ENCODE data around the gene PCGF3.
"Not testable (repeated sequence)": the region's sequence is repeated elsewhere in the genome, so short reads cannot be mapped to it uniquely, and the experiment has no call there.

Gene PCGF3

DNA sequence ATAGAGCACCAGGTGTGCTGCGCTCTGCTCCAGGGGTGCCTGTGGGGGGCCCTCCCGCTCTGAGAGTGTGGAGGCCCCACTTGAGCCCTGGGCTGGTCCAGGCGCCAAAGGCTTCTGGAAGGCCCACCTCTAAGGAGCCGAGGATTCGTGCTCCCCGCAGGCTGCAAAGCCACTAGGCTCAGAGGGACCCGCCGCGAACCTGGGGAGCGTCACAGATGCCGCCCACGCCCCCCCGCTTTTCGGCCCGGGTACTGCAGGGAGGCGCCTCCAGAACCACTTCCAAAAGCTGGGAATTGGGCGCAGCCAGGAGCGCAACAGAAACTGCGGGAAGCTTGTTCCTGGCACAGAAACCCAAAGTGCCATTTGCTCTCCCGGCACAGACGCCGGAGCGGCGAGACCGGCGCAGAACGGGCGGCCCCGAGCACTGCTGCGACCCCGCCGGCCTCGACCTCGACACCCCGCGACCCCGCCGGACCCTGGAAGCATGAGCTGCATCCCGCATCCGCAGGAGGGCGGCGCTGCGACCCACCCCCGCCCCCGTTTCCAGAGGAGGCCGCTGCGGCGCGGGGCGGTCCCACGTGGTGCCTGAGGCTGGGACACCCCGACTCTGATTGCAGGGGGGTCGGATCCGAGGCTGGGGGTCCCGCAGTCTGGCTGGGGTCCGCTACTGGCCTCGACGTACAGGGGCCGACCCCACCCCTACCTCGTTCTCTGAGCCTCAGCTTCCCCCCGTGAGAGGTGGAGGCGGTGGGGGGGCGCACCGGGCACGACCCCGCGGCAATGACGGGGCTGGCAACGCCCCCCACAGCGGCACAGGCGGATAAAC lies 89.5 kb downstream of the PCGF3 start:
- Mint-ChIP-seq H3K4me1 (ENCODE audit: low read depth) (peaks cover 30% of the 10 kb centered on the region), H3K27me3 (peaks cover 18% of the 10 kb centered on the region), H3K27ac (no peak overlapping the region), H3K4me3 (peak overlapping the region; percentile 66), H3K36me3 (no peaks in the 10 kb centered on the region), H3K9me3 (ENCODE audit: low read depth) (no peaks in the 10 kb centered on the region)

DNA sequence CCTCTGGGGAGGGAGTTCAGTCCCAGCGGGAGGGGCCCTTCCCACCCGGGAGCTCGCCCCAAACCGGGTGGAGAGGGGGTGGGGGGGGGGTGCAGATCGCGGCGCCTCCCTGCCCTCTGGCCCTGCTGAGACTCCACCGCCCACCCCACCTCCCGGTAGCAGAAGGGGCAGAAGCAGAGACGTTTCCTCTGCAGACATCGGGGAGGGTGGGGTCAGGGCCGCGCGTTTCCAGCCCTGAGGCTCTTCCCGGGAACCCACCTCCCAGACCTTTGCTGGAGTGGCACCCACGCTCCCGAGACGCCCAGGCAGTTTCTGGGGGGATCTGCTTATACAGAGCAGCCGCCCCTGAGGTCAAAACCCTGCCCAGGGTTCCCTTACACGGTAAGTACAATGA lies 90.1 kb downstream of the PCGF3 start:
- Mint-ChIP-seq H3K9me3 (ENCODE audit: low read depth) (no peaks in the 10 kb centered on the region), H3K27ac (no peak overlapping the region), H3K4me1 (ENCODE audit: low read depth) (peaks cover 30% of the 10 kb centered on the region), H3K36me3 (no peaks in the 10 kb centered on the region), H3K27me3 (peaks cover 18% of the 10 kb centered on the region), H3K4me3 (no peak overlapping the region)

DNA sequence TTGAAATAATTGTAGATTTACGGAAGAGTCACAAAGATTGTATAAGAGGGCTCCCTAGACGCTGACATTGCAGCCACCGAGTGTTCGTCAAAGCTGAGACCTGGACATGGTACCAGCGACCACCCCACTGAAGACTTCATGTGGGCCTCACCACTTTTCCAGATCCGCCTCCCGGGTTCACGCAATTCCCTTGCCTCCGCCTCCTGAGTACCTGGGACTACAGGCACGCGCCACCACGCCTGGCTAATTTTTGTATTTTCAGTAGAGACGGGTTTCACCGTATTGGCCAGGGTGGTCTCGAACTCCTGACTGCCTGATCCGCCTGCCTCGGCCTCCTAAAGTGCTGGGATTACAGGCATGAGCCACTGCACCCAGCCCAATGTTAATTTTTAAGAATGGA lies 90.6 kb downstream of the PCGF3 start:
- peak overlapping the region; percentile 7 for H3K4me3 Mint-ChIP-seq

DNA sequence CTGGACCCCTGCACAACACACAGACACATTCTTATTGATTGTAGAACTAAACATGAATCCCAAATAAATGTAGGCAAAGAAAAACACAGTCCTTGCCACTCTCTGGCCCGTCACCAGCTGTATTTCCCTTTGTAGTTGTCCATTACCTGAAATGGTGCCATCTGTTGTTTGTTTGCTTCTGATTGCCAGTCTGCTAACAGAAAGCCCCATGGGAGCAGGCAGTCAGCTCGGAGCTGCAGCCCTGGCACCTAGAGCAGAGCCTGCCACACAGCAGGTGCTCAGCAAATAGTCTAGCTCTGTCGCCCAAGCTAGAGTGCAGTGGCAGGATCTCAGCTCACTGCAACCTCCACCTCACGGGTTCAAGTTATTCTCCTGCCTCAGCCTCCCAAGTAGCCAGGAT lies 91.4 kb downstream of the PCGF3 start:
- peaks cover 30% of the 10 kb centered on the region for H3K4me1 Mint-ChIP-seq (ENCODE audit: low read depth)
- peaks cover 4% of the 10 kb centered on the region for H3K36me3 Mint-ChIP-seq
- peaks cover 23% of the 10 kb centered on the region for H3K27me3 Mint-ChIP-seq
- H3K27ac Mint-ChIP-seq, result no peak overlapping the region
- no peak overlapping the region for H3K4me3 Mint-ChIP-seq
- no peaks in the 10 kb centered on the region for H3K9me3 Mint-ChIP-seq (ENCODE audit: low read depth)

More for the DNA sequence above, 90.6 kb downstream of the PCGF3 start:
- peaks cover 30% of the 10 kb centered on the region for H3K4me1 Mint-ChIP-seq (ENCODE audit: low read depth)
- H3K9me3 Mint-ChIP-seq (ENCODE audit: low read depth), result no peaks in the 10 kb centered on the region
- peaks cover 18% of the 10 kb centered on the region for H3K27me3 Mint-ChIP-seq
- H3K36me3 Mint-ChIP-seq, result no peaks in the 10 kb centered on the region
- no peak overlapping the region for H3K27ac Mint-ChIP-seq

DNA sequence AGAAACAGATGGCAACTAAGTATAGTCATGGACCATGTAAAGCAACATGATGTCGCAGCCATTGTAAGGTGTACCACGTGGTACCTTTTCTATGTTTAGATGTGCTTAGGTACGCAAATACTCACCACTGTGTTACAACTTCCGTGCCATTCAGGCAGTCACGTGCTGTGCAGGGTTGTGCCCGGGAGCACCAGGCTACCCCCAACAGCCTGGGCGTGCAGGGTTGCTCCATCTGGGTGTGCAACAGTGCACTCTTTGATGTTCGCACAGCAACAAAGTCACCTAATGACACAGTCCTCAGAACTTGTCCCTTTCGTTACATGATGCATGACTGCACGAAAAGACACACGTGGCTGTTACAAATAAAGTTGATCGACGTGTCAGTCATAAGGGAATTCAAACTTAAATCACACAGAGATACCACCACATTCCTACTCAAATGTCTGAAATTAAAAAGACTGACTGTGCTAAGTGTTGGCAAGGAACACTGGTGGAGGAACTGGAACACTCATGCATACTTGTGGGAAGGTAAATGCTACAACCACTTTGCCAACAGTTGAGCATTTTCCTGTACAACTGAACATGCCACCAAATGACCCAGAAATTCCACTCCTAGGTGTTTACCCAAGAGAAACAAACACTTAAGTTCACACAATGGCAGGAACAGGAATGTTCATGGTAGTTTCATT lies 95.9 kb downstream of the PCGF3 start:
- Mint-ChIP-seq H3K9me3 (ENCODE audit: low read depth) (no peaks in the 10 kb centered on the region), H3K4me1 (ENCODE audit: low read depth) (peaks cover 11% of the 10 kb centered on the region), H3K4me3 (no peak overlapping the region), H3K27me3 (peaks cover 16% of the 10 kb centered on the region), H3K27ac (no peak overlapping the region), H3K36me3 (peaks cover 4% of the 10 kb centered on the region)

DNA sequence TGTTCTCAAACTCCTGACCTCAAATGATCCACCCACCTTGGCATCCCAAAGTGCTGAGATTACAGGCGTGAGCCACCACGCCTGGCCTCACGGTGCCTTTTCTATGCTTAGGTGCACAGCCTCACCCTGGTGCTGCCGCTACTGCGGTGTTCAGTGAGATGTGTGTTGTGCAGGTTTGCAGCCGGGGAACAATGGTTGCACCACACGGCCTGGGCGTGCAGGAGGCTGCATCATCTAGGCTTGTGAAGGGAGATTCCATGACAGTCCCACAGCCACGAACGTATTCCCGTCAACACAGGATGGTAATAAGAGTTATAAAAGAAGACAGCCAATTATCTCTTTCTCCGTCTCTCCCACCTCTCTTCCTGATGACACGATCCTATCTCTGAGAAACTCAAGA lies 98.3 kb downstream of the PCGF3 start:
- Mint-ChIP-seq H3K27ac (no peak overlapping the region), H3K4me1 (ENCODE audit: low read depth) (peaks cover 7% of the 10 kb centered on the region), H3K36me3 (peaks cover 4% of the 10 kb centered on the region), H3K27me3 (peaks cover 16% of the 10 kb centered on the region), H3K4me3 (no peak overlapping the region), H3K9me3 (ENCODE audit: low read depth) (no peaks in the 10 kb centered on the region)

DNA sequence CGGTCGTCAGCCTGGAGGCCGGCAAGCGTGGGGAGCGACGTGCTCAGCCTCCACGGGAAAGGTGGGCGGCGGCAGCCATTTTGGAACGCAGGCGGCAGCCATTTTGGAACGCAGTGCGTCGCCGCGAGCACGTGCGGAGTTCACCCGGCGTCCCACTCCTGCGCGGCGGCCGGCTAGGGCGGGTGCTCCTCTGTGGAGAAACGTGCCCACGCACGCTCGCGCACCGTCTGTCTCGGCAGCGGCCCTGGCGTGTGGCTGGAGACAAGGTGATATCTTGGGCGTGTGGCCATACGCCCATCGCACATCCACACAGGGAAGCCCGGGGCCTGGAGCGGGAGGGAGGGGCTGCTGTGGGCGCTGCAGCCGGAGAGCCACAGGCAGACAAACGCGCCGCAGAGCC lies 99.2 kb downstream of the PCGF3 start:
- no peaks in the 10 kb centered on the region for H3K9me3 Mint-ChIP-seq (ENCODE audit: low read depth)
- peaks cover 16% of the 10 kb centered on the region for H3K27me3 Mint-ChIP-seq
- H3K36me3 Mint-ChIP-seq, result peaks cover 4% of the 10 kb centered on the region
- H3K4me1 Mint-ChIP-seq (ENCODE audit: low read depth), result peaks cover 2% of the 10 kb centered on the region
- no peak overlapping the region for H3K27ac Mint-ChIP-seq
- H3K4me3 Mint-ChIP-seq, result no peak overlapping the region

DNA sequence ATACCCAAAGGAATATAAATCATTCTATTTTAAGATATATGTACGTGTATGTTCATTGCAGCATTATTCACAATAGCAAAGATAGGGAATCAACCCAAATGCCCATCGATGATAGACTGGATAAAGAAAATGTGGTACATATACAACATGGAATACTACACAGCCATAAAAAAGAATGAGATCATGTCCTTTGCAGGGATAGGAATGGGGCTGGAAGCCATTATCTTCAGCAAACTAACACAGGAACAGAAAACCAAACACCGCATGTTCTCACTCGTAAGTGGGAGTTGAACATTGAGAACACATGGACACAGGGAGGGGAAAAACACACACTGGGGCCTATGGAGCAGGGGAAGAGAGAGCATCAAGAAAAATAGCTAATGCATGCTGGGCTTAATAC lies 101.3 kb downstream of the PCGF3 start:
- not testable (repeated sequence) for H3K4me3 Mint-ChIP-seq; H3K36me3 Mint-ChIP-seq; H3K9me3 Mint-ChIP-seq (ENCODE audit: low read depth); H3K4me1 Mint-ChIP-seq (ENCODE audit: low read depth); H3K27ac Mint-ChIP-seq
- peaks cover 15% of the 10 kb centered on the region for H3K27me3 Mint-ChIP-seq

DNA sequence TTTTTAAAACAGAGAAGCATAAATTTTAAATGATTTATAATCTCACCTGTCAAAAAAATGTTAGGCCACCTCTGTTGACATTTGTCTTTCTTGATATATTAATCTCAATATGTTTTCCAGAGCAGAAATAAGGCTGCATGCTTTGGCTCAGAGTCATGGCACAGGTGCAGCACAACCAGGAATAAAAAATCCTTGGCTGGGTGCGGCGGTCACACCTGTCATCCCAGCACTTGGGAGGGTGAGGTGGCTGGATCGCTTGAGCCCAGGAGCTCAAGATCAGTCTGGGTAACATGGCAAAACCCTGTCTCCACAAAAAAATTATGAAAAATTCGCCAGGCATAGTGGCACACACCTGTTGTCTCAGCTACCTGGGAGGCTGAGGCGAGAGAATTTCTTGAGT lies 102.2 kb downstream of the PCGF3 start:
- Mint-ChIP-seq H3K27ac (no peak overlapping the region), H3K9me3 (ENCODE audit: low read depth) (no peaks in the 10 kb centered on the region), H3K4me3 (no peak overlapping the region), H3K27me3 (peaks cover 17% of the 10 kb centered on the region), H3K36me3 (no peaks in the 10 kb centered on the region), H3K4me1 (ENCODE audit: low read depth) (no peaks in the 10 kb centered on the region)

DNA sequence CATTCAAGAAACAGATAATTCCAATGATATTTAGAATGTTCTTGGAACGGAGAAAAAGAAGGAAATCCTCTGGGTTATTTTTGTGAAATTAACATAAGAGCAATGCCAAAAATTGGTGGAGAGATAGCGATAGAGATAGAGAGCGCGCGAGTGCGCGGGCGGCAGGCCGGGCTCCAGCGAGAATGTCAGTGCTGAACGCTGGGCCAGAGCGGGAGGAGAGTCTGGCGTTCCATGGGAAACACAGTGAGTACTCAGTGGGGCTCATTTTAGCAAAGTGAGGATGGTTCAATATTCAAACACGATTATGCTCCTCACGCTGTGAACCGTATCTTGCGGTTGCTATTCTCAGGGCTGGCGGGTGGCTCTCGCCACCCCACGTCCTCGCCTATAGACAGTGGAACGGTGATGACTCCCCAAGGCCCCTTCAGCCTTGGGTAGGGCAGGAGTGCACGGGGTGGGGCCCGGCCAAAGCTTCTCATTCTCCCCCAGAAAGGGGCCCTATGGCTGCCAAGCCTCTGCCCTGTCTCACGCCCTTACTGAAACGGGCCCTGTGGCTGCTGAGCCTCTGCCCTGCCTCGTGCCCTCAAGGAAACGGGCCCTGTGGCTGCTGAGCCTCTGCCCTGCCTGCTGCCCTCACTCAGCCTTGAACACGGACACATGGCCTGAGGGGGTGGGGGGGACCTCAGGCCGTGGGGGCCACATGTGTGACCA lies 103.4 kb downstream of the PCGF3 start:
- no peaks in the 10 kb centered on the region for H3K9me3 Mint-ChIP-seq (ENCODE audit: low read depth)
- no peak overlapping the region for H3K27ac Mint-ChIP-seq
- no peaks in the 10 kb centered on the region for H3K36me3 Mint-ChIP-seq
- peaks cover 21% of the 10 kb centered on the region for H3K27me3 Mint-ChIP-seq
- no peak overlapping the region for H3K4me3 Mint-ChIP-seq
- H3K4me1 Mint-ChIP-seq (ENCODE audit: low read depth), result no peaks in the 10 kb centered on the region

DNA sequence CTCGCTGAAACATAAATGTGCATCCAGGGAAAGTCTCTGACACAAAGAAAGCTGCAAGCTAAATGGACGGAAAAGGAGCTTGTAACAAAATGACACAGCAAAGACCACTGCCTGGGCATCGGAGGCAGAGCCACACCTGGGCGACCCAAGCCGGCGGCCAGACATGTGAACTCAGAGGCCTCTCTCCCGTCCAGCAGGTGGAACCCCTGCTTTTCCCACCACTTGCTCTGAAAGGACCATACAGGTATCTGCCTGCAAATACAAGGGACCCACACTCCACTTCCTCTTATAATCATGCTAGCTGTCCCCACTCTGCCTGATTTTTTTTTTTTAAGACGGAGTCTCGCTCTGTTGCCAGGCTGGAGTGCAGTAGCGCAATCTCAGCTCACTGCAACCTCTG lies 108.3 kb downstream of the PCGF3 start:
- Mint-ChIP-seq H3K9me3 (ENCODE audit: low read depth) (no peaks in the 10 kb centered on the region), H3K4me3 (no peak overlapping the region), H3K27me3 (peaks cover 24% of the 10 kb centered on the region), H3K27ac (no peak overlapping the region), H3K4me1 (ENCODE audit: low read depth) (no peaks in the 10 kb centered on the region), H3K36me3 (no peaks in the 10 kb centered on the region)

DNA sequence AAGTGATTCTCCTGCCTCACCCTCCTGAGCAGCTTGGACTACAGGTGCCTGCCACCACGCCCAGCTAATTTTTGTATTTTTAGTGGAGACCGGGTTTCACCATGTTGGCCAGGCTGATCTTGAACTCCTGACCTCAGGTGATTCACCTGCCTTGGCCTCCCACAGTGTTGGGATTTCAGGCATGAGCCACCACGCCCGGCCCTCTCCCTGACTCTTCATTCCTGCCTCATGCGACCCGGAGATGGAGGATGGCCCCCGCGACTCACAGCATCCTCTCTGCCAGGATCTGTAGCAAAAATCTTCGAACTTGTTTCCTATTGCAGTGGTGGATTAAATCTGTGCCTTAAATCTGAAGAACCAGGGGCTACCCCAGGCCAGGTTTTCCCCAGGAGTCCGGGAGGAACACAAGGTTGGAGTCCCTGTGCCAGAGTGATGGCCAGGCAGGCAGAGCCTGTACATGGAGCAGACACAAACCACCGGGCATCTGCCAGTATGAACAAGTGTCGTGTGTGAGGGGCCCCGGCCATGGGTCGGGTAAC lies 108.7 kb downstream of the PCGF3 start:
- peaks cover 24% of the 10 kb centered on the region for H3K27me3 Mint-ChIP-seq
- H3K36me3 Mint-ChIP-seq, result no peaks in the 10 kb centered on the region
- H3K27ac Mint-ChIP-seq, result no peak overlapping the region
- H3K4me3 Mint-ChIP-seq, result no peak overlapping the region
- no peaks in the 10 kb centered on the region for H3K9me3 Mint-ChIP-seq (ENCODE audit: low read depth)
- H3K4me1 Mint-ChIP-seq (ENCODE audit: low read depth), result no peaks in the 10 kb centered on the region

DNA sequence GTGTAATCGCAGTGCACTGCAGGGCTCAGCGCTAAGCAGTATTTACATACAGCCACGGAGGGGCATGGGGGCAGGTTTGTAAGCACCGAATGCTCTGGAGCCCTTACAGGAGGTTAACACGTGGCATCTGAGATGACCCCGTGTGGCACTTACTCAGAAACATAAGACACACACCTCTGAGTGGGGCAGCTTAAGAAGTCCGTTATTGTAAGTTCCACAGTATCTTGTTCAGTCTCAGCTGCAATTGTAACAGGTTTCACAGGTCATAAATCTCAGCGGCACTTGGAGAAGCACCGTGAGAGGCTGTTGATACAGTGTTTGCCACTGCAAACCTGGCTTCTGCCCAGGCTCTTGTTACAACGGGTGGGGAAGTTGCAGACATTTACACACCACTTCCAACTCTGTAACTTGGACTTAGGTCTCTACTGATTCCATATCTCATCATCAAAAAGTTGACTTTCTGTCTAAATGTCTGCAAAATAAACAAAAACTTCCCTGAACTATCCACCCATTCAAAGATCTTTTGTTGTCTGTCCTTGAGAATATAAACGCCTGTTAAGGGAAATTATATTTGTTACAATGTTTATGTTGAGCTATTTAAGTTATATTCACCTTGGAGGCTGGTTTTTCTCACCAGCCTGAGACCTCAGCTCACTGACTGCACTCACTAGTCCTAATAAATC lies 110.0 kb downstream of the PCGF3 start:
- H3K36me3 Mint-ChIP-seq, result no peaks in the 10 kb centered on the region
- H3K4me3 Mint-ChIP-seq, result no peak overlapping the region
- H3K9me3 Mint-ChIP-seq (ENCODE audit: low read depth), result no peaks in the 10 kb centered on the region
- H3K27me3 Mint-ChIP-seq, result peaks cover 24% of the 10 kb centered on the region
- H3K27ac Mint-ChIP-seq, result no peak overlapping the region
- H3K4me1 Mint-ChIP-seq (ENCODE audit: low read depth), result no peaks in the 10 kb centered on the region

DNA sequence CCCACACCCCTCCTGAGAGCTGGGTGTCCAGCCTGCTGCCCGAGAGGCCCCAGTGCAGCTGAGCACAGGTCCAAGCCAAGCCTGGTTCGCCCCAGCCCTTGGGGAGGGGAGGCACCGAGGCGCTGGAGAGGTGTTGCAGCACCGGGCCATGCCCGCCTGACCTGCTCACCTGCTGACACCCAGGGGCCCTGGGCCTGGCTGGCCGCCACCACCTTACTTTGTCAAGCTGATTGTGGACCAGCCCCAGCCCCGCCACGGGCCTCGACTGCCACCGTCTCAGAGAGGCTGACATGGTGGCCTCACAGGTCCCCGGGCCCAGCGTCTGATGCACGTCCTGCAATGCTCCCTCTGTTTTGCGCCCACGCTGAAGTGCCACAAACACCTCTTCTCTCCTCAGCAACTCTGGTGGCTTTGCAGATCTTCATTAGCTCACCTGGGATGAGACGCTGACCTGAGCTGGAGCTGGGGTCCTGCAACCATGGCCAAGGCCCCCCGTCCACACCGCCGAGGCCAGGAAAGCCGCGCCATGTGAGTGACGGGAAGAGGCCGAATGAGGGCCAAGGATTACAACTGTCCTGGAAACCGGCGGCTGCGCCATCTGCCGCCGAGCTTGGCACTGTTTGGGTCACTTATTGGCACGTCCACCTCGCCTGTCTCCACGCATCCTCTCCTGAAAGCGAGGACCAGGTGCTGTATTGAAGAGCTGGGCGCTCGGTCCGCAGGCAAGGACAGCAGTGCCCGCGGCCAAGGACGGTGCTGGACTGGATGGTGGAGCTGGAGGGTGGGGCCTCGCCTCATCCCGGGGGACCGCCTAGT lies 112.7 kb downstream of the PCGF3 start:
- H3K27me3 Mint-ChIP-seq, result peaks cover 27% of the 10 kb centered on the region

More for the DNA sequence above, 112.7 kb downstream of the PCGF3 start:
- H3K36me3 Mint-ChIP-seq, result no peaks in the 10 kb centered on the region
- H3K27ac Mint-ChIP-seq, result no peak overlapping the region
- no peaks in the 10 kb centered on the region for H3K4me1 Mint-ChIP-seq (ENCODE audit: low read depth)
- no peak overlapping the region for H3K4me3 Mint-ChIP-seq
- H3K9me3 Mint-ChIP-seq (ENCODE audit: low read depth), result no peaks in the 10 kb centered on the region

Data from activated naive CD8-positive, alpha-beta T cell (primary cell).